IMR-90 (cell line): ENCODE measurements around the gene ISG15. TPM values are rescaled to one million over a fixed set of nuclear protein-coding genes. Genes with fewer than 3 reads are reported as not detected.

Experiments used
- ATAC-seq: fragments of 200-7000 bp; cut with Tn5 transposase; 2 replicates; pipeline ENCODE4 v1.9.1; 2020; ENCODE audit warnings: low read depth, mild to moderate bottlenecking, moderate library complexity
- BruUV-seq: library from RNA; stranded (reverse); fragments of 400-500 nt; replicated peaks from 2 replicates; lab custom pipeline; 2021; lab: Mats Ljungman, UMichigan
- CTCF ChIA-PET: fragments of 300-600 bp; formaldehyde crosslinking; extraction: SDS; loops from one replicate; lab custom pipeline; 2021; ENCODE audit warnings: antibody characterized with exemption; lab: Yijun Ruan, JAX
- POLR2A ChIA-PET: fragments of 300-600 bp; sonication (Branson Sonifier 250); formaldehyde crosslinking; loops from one replicate; lab custom pipeline; 2022; ENCODE audit warnings: antibody characterized with exemption; ENCODE audit not compliant: unreplicated experiment; lab: Charles Lee
- DNase-seq: peaks from one replicate; pipeline ENCODE4 v3.0.0; 2013
- H2AFZ ChIP-seq: replicated peaks from 2 replicates; pipeline ENCODE3; 2013; ENCODE audit warnings: low read length, mild to moderate bottlenecking; ENCODE audit not compliant: poor library complexity
- H2AK5ac ChIP-seq: 2 replicates; pipeline ENCODE4 v1.6.1; 2013; ENCODE audit warnings: low read depth, low read length, inconsistent platforms
- H2AK9ac ChIP-seq: replicated peaks from 2 replicates; pipeline ENCODE3; 2013; ENCODE audit warnings: mild to moderate bottlenecking, low read depth, low read length, moderate library complexity; ENCODE audit not compliant: poor library complexity
- H2BK120ac ChIP-seq: 2 replicates; pipeline ENCODE4 v1.6.1; 2013; ENCODE audit warnings: low read depth, low read length, inconsistent platforms
- H2BK15ac ChIP-seq: 3 replicates; pipeline ENCODE4 v1.6.1; 2013; ENCODE audit warnings: low read depth, low read length, inconsistent platforms
- H2BK20ac ChIP-seq: 2 replicates; pipeline ENCODE4 v1.6.1; 2013; ENCODE audit warnings: low read depth, mild to moderate bottlenecking, inconsistent platforms, low read length, moderate library complexity
- H2BK5ac ChIP-seq: 2 replicates; pipeline ENCODE4 v1.6.1; 2013; ENCODE audit warnings: mild to moderate bottlenecking, low read depth, low read length, inconsistent platforms; ENCODE audit not compliant: poor library complexity, severe bottlenecking
- H3K14ac ChIP-seq: replicated peaks from 2 replicates; pipeline ENCODE4 v1.6.1; 2013; ENCODE audit warnings: low read depth, low read length, inconsistent platforms
- H3K18ac ChIP-seq: 2 replicates; pipeline ENCODE4 v1.6.1; 2013; ENCODE audit warnings: low read depth, low read length, control low read depth
- H3K23ac ChIP-seq: 2 replicates; pipeline ENCODE4 v1.6.1; 2013; ENCODE audit warnings: low read depth, low read length, inconsistent platforms
- H3K27ac ChIP-seq: 2 replicates; pipeline ENCODE4 v1.5.1; 2013; ENCODE audit warnings: mild to moderate bottlenecking, control low read depth, low read length; ENCODE audit not compliant: insufficient read depth
- H3K27me3 ChIP-seq: 2 replicates; pipeline ENCODE4 v1.6.1; 2013; ENCODE audit warnings: low read length; ENCODE audit not compliant: control insufficient read depth, insufficient read depth
- H3K36me3 ChIP-seq: 2 replicates; pipeline ENCODE4 v1.6.1; 2013; ENCODE audit warnings: low read length, mixed read lengths; ENCODE audit not compliant: control insufficient read depth, insufficient read depth
- H3K4ac ChIP-seq: 2 replicates; pipeline ENCODE4 v1.6.1; 2013; ENCODE audit warnings: low read depth, low read length, inconsistent platforms
- H3K4me1 ChIP-seq: 2 replicates; pipeline ENCODE4 v1.6.1; 2013; ENCODE audit warnings: low read length, mixed read lengths; ENCODE audit not compliant: control insufficient read depth, insufficient read depth
- H3K4me2 ChIP-seq: 2 replicates; pipeline ENCODE4 v1.6.1; 2013; ENCODE audit warnings: low read depth, mild to moderate bottlenecking, control low read depth, low read length, moderate library complexity
- H3K4me3 ChIP-seq: 2 replicates; pipeline ENCODE4 v1.5.1; 2013; ENCODE audit warnings: low read depth, mild to moderate bottlenecking, control low read depth, low read length, moderate library complexity; ENCODE audit not compliant: insufficient read depth
- H3K56ac ChIP-seq: 2 replicates; pipeline ENCODE4 v1.6.1; 2013; ENCODE audit warnings: low read length, inconsistent platforms; ENCODE audit not compliant: insufficient read depth; ENCODE audit errors: extremely low read depth
- H3K79me1 ChIP-seq, 2 experiments: 2 replicates each; pipeline ENCODE4 v1.6.1; 2013; ENCODE audit warnings: low read length in 2 of 2, inconsistent platforms in 1 of 2, low read depth in 1 of 2
- H3K9ac ChIP-seq: 2 replicates; pipeline ENCODE4 v1.6.1; 2013; ENCODE audit warnings: low read depth, low read length, control low read depth
- H3K9me1 ChIP-seq: 2 replicates; pipeline ENCODE4 v1.6.1; 2013; ENCODE audit warnings: low read length, inconsistent platforms; ENCODE audit not compliant: insufficient read depth
- H3K9me3 ChIP-seq: 2 replicates; pipeline ENCODE4 v1.6.1; 2013; ENCODE audit warnings: low read length; ENCODE audit not compliant: control insufficient read depth, insufficient read depth
- H4K20me1 ChIP-seq: 2 replicates; pipeline ENCODE4 v1.6.1; 2013; ENCODE audit warnings: low read length, inconsistent platforms; ENCODE audit not compliant: insufficient read depth
- H4K5ac ChIP-seq: 2 replicates; pipeline ENCODE4 v1.6.1; 2013; ENCODE audit warnings: mild to moderate bottlenecking, low read depth, low read length, control low read depth
- H4K8ac ChIP-seq, 2 experiments: 2 replicates each; pipeline ENCODE4 v1.6.1; 2013; ENCODE audit warnings: low read depth in 2 of 2, low read length in 2 of 2, control low read depth in 1 of 2, inconsistent platforms in 1 of 2
- H4K91ac ChIP-seq: 2 replicates; pipeline ENCODE4 v1.6.1; 2013; ENCODE audit warnings: low read depth, low read length, inconsistent platforms; ENCODE audit not compliant: insufficient read depth
- SMC3 ChIP-seq: fragments of 150-350 bp; IDR thresholded peaks from 2 replicates; pipeline ENCODE4 v1.6.1; 2016; ENCODE audit warnings: low read depth, mild to moderate bottlenecking, antibody characterized with exemption, low read length, moderate library complexity
- WGBS, 2 experiments: methylation state at CpG; one replicate each; pipeline versions ENCODE4 v1.1.5 to v1.1.7; 2013; ENCODE audit warnings: missing lambda C conversion rate in 2 of 2; ENCODE audit not compliant: insufficient read length in 1 of 2; ENCODE audit errors: extremely low coverage in 2 of 2; 5-methylcytosine and 5-hydroxymethylcytosine counted together
- dilution Hi-C: fragments of 300-500 bp; cut with HindIII; formaldehyde crosslinking; loops from one replicate; pipeline ENCODE4 v1.14.3; 2018; ENCODE audit warnings: low sequenced_read_pairs; ENCODE audit not compliant: unreplicated experiment
- in situ Hi-C: fragments of 300-500 bp; cut with MboI; formaldehyde crosslinking; loops from 3 replicates; pipeline ENCODE4 v1.14.3; 2019; ENCODE audit warnings: low sequenced_read_pairs, inconsistent platforms, mixed read lengths
- intact Hi-C: fragments of 100-400 bp; cut with micrococcal nuclease; formaldehyde crosslinking; loops from 2 replicates; pipeline ENCODE4 v1.10.0; 2022
- polyA plus RNA-seq, 3 experiments: library from polyadenylated mRNA; depleted of rRNA; stranded (reverse); fragments of >200 nt; gene quantifications; 2 replicates each; pipeline ENCODE4 v1.2.3, GENCODE V29; 2012; ENCODE audit warnings: low replicate concordance in 1 of 3
- total RNA-seq: library from RNA; depleted of rRNA; stranded (reverse); fragments of >200 nt; gene quantifications from 2 replicates; pipeline ENCODE4 v1.2.3, GENCODE V29; 2012

Gene ISG15
- total and polyA plus RNA-seq, 2 of the 4 experiments (the other 2 are of a cell fraction) = 99.1 to 105 TPM

DNA sequence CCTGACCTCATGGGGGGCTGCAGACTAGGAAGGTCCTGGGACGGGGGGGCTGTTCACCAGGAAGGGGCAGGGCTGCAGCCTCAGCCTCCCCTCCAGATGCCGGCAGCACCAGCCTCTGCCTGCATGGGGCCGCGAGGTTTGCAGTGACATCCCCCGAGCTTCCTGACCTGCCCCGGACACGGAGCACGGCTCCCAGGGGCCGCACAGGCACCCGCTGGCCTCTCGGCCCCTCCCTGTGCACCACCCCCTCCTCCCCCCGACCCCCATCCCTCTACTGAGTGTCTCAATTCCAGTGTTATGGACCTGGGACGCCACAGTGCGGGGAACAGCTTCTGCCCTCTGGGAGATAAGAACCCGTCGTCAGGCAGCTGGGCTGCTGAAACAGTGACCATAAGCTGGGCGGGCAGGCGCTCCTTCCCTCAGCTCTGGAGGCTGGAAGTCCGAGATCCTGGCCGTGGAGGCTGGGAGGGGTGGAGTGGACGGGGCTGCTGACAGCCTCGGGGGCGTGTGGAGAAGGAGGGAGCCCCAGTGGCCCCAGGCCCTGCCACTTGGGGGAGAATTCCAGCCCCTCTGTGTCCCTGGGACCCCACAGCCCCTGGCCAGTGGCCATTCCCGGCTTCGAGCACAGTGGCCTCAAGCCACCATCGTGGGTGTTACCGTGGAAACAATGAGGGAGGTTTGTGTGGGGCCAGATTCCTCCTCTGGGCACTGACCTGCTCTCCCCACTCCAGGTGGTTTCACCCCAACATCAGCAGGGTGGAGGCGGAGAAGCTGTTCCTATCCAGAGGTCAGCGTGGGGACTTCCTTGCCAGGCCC is 49.3 kb downstream of the ISG15 start:
- Histone ChIP-seq H4K8ac (no peak overlapping the region), H3K9me1 (0 out of 2 replicates have a peak, but pooled peaks cover 4% of the 10 kb centered on the region), H3K4me3 (no peak overlapping the region), H3K14ac (no peak overlapping the region), H3K27me3 (peaks cover 4% of the 10 kb centered on the region; the same call in 1 of the 2 replicates), H2BK20ac (peak overlapping the region; percentile 43; the same call in 1 of the 2 replicates), H3K4me1 (peaks cover 13% of the 10 kb centered on the region), H2AK9ac (peak overlapping the region; percentile 96), H4K20me1 (no peaks in the 10 kb centered on the region), H3K9me3 (no peaks in the 10 kb centered on the region), H2BK15ac (no peak overlapping the region), H3K36me3 (no peaks in the 10 kb centered on the region), H4K91ac (no peak overlapping the region; the same call in 1 of the 2 replicates), H3K4ac (peak overlapping the region; percentile 19; the same call in 1 of the 2 replicates), H3K4me2 (no peak overlapping the region), H3K27ac (no peak overlapping the region; the same call in 1 of the 2 replicates), H3K9ac (no peak overlapping the region), H3K18ac (no peak overlapping the region), H4K5ac (no peak overlapping the region), H2BK120ac (no peak overlapping the region), H2BK5ac (no peak overlapping the region), H2AK5ac (peak overlapping the region; percentile 100), H2AFZ (peak overlapping the region; percentile 65), H3K56ac (no peak overlapping the region), H3K79me1 (0 out of 4 replicates have a peak, but pooled peaks cover 0 to 4% of the 10 kb centered on the region in 2 experiments), H3K23ac (no peak overlapping the region)
- no peak for ATAC-seq
- intact Hi-C loops (loop anchor here (1.0 kb wide), 1 partner anchor 78 kb away; no protein-coding TSS in a partner anchor), dilution Hi-C loops (no loop called here), in situ Hi-C loops (no loop called here)
- TF ChIP-seq SMC3 = no peak
- POLR2A ChIA-PET = no interaction called here
- CTCF ChIA-PET = interaction anchor here (2.3 kb wide), 1 partner anchor 78 kb away, joined by 9 read pairs; no protein-coding TSS in a partner anchor
- no TSS peak for BruUV-seq
- DNase-seq = peak; percentile 18
- 48% methylated on average over 11 of the region's 29 CpGs; no CpG with 5 or more reads in 1 of the 2 experiments for WGBS, 2 experiments
